ENCODE data around the gene COQ10A.
"Not testable (repeated sequence)": the region's sequence is repeated elsewhere in the genome, so short reads cannot be mapped to it uniquely, and the experiment has no call there.

Gene COQ10A

GRCh38 chr12:56261503-56262232 lies 5.1 kb upstream of the COQ10A start:
- TF ChIP-seq CTCF (IDR thresholded peaks at IDR 0.05; ENCODE audit: low read depth, low read length), result no peak
- H3K4me3 ChIP-seq (ENCODE audit: low read depth, low read length), result no peak overlapping the region

DNA sequence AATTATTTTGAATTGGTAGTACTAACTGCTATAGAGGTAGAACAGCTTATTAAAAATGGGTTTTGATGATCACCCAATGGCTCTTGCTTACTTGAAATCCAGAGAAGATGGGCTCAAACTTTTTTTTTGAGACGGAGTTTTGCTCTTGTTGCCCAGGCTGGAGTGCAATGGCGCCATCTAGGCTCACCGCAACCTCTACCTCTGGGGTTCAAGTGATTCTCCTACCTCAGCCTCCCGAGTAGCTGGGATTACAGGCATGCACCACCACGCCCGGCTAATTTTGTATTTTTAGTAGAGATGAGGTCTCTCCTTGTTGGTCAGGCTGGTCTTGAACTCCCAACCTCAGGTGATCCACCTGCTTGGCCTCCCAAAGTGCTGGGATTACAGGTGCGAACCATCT lies 3.8 kb upstream of the COQ10A start:
- H3K4me3 ChIP-seq (ENCODE audit: low read depth, low read length), result not testable (repeated sequence)

- H3K4me3 ChIP-seq (ENCODE audit: low read depth, low read length), result peak overlapping the region; percentile 74
Measured at GRCh38 chr12:56266068-56266692, 562 bp upstream of the COQ10A start.

DNA sequence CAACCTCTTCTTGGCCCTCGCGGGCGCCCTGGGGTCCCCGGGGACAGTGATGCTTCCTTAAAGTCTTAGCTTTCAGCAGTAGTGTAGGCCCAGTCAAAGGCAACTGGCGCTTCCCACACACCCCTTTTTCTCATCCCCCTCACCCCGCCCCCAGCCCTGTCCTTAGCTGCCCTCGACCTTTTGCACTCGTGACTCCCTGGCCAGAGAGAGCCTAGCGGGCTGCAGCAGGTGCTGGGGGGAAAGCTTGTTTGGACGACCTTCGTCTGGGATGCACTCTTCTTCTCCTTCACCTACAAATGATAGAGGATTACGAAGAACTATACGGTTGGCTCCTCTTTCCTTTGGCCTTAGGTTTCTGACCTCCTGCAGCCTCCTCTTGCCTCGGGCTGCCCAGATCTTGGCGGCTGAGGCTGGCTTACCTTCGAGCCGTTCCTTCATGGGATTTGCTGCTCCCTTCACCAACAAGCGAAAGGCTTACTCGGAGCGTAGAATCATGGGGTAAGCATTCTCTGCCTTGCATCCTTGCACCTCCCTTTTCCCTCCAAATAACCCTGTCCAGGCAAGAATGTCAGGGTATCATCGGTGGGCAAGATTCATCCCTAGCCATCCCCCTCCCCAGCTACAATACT lies 815 bp downstream of the COQ10A start:
- TF ChIP-seq CTCF (IDR thresholded peaks at IDR 0.05; ENCODE audit: low read depth, low read length), result no peak
- H3K4me3 ChIP-seq (ENCODE audit: low read depth, low read length), result peak overlapping the region; percentile 74

GRCh38 chr12:56271031-56271430 lies 4.3 kb downstream of the COQ10A start:
- H3K4me3 ChIP-seq (ENCODE audit: low read depth, low read length), result no peak overlapping the region
- TF ChIP-seq CTCF (IDR thresholded peaks at IDR 0.05; ENCODE audit: low read depth, low read length), result peak; percentile 20; the same call in 1 of the 2 replicates

GRCh38 chr12:56272468-56272867 lies 5.7 kb downstream of the COQ10A start:
- not testable (repeated sequence) for H3K4me3 ChIP-seq (ENCODE audit: low read depth, low read length)

- no peak overlapping the region for H3K4me3 ChIP-seq (ENCODE audit: low read depth, low read length)
- no peak for TF ChIP-seq CTCF (IDR thresholded peaks at IDR 0.05; ENCODE audit: low read depth, low read length)
Measured at GRCh38 chr12:56274299-56274698, 7.6 kb downstream of the COQ10A start.

- TF ChIP-seq CTCF (IDR thresholded peaks at IDR 0.05; ENCODE audit: low read depth, low read length), result no peak
- H3K4me3 ChIP-seq (ENCODE audit: low read depth, low read length), result no peak overlapping the region
Measured at GRCh38 chr12:56278905-56279304, 12.2 kb downstream of the COQ10A start.
